WERI-Rb-1 (cell line): ENCODE data around the gene RYR3.

Experiments used
- DNase-seq: peaks from one replicate; pipeline ENCODE4 v3.0.0-alpha.2; 2020
- H3K27ac ChIP-seq: fragments of 250-450 bp; sonication (Bioruptor Pico); 2 replicates; pipeline ENCODE4 v1.5.1; 2020; ENCODE audit warnings: mild to moderate bottlenecking, moderate library complexity
- H3K27me3 ChIP-seq: fragments of 250-450 bp; sonication (Bioruptor Pico); 2 replicates; pipeline ENCODE4 v1.5.1; 2021; ENCODE audit warnings: mild to moderate bottlenecking, low read depth, moderate library complexity; ENCODE audit not compliant: insufficient read depth, severe bottlenecking
- H3K36me3 ChIP-seq: fragments of 250-450 bp; sonication (Bioruptor Pico); 2 replicates; pipeline ENCODE4 v1.5.1; 2020; ENCODE audit warnings: mild to moderate bottlenecking, moderate library complexity
- H3K4me3 ChIP-seq: 2 replicates; pipeline ENCODE4 v1.5.1; 2011; ENCODE audit warnings: low read depth, mild to moderate bottlenecking, control low read depth, low read length
- H3K9me3 ChIP-seq: fragments of 250-450 bp; sonication (Bioruptor Pico); 2 replicates; pipeline ENCODE4 v1.5.1; 2021; ENCODE audit warnings: mild to moderate bottlenecking, moderate library complexity; ENCODE audit not compliant: severe bottlenecking
- TF ChIP-seq, protein P1 (sequence below): IDR thresholded peaks from 2 replicates; pipeline ENCODE4 v1.5.1; 2011; ENCODE audit warnings: low read depth, mild to moderate bottlenecking, control low read depth, inconsistent platforms, low read length

The RYR3 gene

DNA sequence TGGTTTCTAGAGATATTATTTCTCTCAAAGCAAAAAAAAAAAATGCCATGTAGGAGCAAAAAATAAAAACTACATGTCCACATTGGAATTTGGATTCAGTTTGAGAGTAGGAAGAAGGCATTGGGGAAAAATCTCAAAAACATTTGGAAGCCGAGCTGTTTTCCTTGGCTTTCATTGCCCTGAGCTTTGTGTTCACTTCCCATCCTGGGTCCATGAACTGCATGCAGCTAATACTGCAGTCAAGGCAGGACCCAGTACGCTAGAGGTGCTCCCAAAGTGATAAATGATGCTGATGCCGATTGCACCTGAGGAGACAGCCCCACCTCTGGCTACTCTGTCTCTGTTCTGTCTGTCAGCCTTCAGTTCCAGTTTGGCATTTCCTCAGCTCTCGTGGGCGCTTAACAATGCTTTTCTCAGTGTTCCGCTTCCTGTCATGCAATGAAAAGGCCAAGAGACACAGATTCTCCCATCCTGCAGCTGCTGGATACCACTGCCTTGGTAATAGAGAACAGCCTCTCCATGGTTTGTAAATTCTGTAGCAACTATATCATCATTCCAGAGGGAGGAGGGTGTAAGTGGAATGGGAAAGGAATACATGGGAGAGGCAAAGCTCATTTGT is 181.8 kb downstream of the RYR3 start:
- Histone ChIP-seq H3K27me3 (no peaks in the 10 kb centered on the region), H3K36me3 (no peaks in the 10 kb centered on the region), H3K4me3 (no peak overlapping the region), H3K9me3 (no peaks in the 10 kb centered on the region), H3K27ac (no peak overlapping the region)
- DNase-seq = no peak
- TF ChIP-seq, protein P1, sequence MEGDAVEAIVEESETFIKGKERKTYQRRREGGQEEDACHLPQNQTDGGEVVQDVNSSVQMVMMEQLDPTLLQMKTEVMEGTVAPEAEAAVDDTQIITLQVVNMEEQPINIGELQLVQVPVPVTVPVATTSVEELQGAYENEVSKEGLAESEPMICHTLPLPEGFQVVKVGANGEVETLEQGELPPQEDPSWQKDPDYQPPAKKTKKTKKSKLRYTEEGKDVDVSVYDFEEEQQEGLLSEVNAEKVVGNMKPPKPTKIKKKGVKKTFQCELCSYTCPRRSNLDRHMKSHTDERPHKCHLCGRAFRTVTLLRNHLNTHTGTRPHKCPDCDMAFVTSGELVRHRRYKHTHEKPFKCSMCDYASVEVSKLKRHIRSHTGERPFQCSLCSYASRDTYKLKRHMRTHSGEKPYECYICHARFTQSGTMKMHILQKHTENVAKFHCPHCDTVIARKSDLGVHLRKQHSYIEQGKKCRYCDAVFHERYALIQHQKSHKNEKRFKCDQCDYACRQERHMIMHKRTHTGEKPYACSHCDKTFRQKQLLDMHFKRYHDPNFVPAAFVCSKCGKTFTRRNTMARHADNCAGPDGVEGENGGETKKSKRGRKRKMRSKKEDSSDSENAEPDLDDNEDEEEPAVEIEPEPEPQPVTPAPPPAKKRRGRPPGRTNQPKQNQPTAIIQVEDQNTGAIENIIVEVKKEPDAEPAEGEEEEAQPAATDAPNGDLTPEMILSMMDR = no peak

DNA sequence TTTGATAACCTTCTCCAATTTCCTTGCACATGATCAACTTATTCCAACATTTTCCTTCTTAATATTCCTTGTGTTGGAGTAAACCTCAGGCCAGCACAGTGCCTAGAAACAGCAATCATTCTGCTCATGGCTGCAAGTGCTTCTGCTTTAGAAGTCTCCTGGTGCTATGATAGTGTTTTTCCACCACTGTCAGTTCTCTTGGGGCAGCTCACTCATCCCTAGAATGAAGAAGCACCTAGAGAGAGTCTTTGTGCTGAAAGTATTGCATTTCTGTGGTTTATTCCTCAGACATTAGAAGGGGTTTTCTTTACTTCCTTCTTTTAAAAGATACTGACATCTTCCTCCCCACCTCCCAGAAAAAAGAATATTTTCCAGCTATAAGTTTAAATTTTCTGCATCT is 183.5 kb downstream of the RYR3 start:
- TF ChIP-seq, protein P1 = no peak
- H3K9me3 ChIP-seq = no peaks in the 10 kb centered on the region
- no peaks in the 10 kb centered on the region for H3K27me3 ChIP-seq
- no peak for DNase-seq
- H3K27ac ChIP-seq = no peak overlapping the region
- no peaks in the 10 kb centered on the region for H3K36me3 ChIP-seq
- no peak overlapping the region for H3K4me3 ChIP-seq

GRCh38 chr15:33500432-33501195 is 189.8 kb downstream of the RYR3 start:
- Histone ChIP-seq H3K36me3 (no peaks in the 10 kb centered on the region), H3K4me3 (no peak overlapping the region), H3K9me3 (no peaks in the 10 kb centered on the region), H3K27me3 (no peaks in the 10 kb centered on the region), H3K27ac (no peak overlapping the region)
- TF ChIP-seq, protein P1 = no peak
- no peak for DNase-seq

GRCh38 chr15:33503681-33504080 is 192.9 kb downstream of the RYR3 start:
- Histone ChIP-seq H3K9me3 (no peaks in the 10 kb centered on the region), H3K27ac (no peak overlapping the region), H3K4me3 (no peak overlapping the region), H3K27me3 (no peaks in the 10 kb centered on the region), H3K36me3 (no peaks in the 10 kb centered on the region)
- no peak for DNase-seq
- TF ChIP-seq, protein P1 = no peak

GRCh38 chr15:33506781-33507296 is 196.1 kb downstream of the RYR3 start:
- Histone ChIP-seq H3K27ac (no peak overlapping the region), H3K9me3 (no peaks in the 10 kb centered on the region), H3K4me3 (no peak overlapping the region), H3K27me3 (no peaks in the 10 kb centered on the region), H3K36me3 (no peaks in the 10 kb centered on the region)
- TF ChIP-seq, protein P1 = no peak
- DNase-seq = no peak
